Amniotic epithelial cell (primary cell): ENCODE measurements around the gene SNX14.
"Not testable (repeated sequence)": the region's sequence is repeated elsewhere in the genome, so short reads cannot be mapped to it uniquely, and the experiment has no call there.

Experiments
- DNase-seq: peaks from one replicate; pipeline ENCODE4 v3.0.0-alpha.2; 2010; ENCODE audit warnings: low read depth

SNX14 gene

DNA sequence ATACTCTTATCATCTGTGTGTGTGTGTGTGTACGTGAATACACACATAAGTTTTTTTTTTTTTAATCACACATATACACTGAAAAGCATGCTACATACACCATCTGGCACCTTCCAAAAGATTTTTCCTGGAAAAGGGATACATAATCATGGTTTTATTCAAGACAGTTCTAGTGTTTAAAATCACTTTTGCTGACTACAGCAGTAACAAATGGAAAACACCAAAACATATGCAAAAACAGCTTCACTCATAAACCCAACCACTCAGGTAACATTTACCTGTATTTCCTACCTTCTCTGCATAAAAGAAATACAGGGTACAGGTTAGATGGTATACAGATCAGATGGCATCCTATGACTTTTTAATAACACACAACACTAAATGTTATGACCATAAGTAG lies 2.5 kb downstream of the SNX14 start:
- DNase-seq: no peak

GRCh38 chr6:85585741-85586140 lies 7.9 kb downstream of the SNX14 start:
- DNase-seq: peak; percentile 70

- not testable (repeated sequence) for DNase-seq
Observed at GRCh38 chr6:85582832-85583231, 10.8 kb downstream of the SNX14 start.

DNA sequence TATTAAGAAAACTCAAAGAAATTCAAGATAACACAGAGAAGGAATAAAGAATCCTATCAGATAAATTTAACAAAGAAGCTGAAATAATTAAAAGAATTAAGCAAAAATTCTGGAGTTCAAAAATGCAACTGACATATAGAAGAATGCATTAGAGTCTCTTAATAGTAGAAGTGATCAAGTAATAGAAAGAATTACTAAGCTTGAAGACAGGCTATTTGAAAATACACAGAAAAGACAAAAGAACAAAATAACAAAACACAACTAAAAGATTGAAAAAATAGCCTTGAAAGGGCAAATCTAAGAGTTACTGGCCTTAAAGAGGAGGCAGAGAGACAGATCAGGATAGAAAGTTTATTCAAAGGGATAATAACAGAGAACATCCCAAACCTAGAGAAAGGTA lies 12.1 kb downstream of the SNX14 start:
- DNase-seq: no peak

DNA sequence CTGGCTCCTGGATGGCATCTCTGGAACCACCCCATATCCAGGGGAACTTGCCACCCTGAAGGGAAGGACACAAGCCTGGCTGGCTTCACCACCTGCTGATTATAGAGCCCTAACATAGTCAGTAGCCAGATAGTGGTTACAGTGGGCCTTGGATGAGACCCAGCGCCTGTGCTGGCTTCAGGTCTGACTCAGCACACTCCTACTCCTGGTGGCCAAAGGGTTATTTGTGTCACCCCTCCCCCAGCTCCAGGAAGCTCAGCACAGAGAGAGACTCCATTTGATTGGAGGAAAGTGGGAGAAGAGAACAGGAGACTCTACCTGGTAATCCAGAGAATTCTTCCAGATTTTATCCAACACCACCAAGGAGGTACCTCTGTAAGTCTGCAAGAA lies 12.8 kb downstream of the SNX14 start:
- DNase-seq: peak; percentile 82

GRCh38 chr6:85580118-85580877 lies 13.4 kb downstream of the SNX14 start:
- peak; percentile 41 for DNase-seq

DNA sequence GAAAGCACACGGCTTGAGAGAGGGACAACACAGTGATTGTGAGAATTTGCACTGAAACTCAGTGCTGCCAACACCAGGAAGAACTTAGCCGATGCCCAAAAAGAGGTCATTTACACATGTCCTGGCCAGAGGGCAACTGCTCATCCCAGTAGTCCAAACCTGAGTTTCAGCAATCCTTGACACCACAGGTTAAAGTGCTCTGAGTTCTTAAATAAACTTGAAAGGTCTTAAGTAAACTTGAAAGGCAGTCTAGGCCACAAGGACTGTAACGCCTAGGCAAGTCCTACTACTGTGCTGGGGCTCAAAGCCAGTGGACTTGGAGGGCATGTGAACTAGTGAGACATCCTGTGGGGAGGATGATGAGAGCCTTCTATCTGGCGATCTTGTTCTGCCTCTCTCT lies 14.1 kb downstream of the SNX14 start:
- no peak for DNase-seq

DNA sequence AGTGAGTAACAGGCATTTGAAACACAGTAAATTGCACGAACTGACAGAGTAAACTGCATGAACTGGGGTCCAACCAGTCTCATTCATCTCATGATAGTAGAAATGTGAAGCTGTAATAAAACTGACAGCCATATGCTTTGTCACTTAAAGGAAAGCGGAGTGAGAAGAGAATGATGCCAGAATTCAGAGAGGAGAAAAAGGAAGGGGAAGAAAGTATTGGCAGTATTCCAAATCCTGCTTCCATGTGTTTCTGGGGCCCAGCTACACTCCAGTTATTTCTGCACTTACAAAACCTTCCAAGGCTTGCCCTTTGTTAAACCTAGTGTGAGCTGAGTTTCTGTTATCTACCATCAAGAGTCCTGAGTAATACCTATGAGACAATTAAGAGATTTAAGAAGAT lies 17.2 kb downstream of the SNX14 start:
- no peak for DNase-seq

GRCh38 chr6:85574932-85575598 lies 18.6 kb downstream of the SNX14 start:
- peak; percentile 12 for DNase-seq

GRCh38 chr6:85569323-85569722 lies 24.3 kb downstream of the SNX14 start:
- DNase-seq: no peak

- DNase-seq: no peak
Observed at GRCh38 chr6:85568411-85568810, 25.2 kb downstream of the SNX14 start.

GRCh38 chr6:85565736-85566135 lies 27.9 kb downstream of the SNX14 start:
- no peak for DNase-seq

DNA sequence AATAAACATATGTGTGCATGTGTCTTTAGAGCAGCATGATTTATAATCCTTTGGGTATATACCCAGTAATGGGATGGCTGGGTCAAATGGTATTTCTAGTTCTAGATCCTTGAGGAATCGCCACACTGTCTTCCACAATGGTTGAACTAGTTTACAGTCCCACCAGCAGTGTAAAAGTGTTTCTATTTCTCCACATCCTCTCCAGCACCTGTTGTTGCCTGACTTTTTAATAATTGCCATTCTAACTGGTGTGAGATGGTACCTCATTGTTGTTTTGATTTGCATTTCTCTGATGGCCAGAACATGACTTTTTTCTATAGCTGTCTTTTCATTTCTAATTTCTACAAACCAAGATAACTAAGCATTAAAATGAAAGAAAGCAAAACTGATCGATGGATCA lies 29.4 kb downstream of the SNX14 start:
- DNase-seq: not testable (repeated sequence)

GRCh38 chr6:85561750-85562357 lies 31.8 kb downstream of the SNX14 start:
- peak; percentile 58 for DNase-seq

DNA sequence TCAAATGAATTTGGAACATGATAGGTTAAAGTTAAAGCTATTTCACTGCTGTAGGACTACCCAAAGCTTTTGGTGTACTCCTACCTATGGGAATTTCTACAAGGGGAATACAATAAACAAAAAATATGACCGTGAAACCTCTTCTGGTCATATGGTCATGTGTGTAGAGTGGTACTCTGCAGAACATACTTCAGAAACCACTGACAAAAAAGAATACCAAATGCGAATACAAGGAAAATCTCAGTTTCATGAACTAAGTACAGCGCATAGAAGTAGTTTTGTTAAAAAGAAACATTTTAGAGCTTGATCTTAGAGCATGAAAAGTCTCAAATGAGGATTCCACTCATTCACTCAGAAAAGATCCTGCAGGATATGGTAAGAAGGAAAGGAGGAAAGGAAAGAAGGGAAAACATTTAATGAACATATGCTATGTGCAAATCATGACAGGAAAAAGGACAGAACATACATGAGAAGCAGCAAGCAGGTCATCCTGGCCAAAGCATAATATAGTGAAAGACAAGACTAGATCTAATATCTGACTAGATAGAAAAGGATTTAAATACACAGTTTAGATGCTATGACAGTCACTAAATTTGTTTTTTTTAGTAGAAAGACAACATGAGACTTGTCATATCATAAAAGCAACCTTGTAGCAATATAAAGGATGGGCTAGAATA lies 36.5 kb downstream of the SNX14 start:
- DNase-seq: no peak

DNA sequence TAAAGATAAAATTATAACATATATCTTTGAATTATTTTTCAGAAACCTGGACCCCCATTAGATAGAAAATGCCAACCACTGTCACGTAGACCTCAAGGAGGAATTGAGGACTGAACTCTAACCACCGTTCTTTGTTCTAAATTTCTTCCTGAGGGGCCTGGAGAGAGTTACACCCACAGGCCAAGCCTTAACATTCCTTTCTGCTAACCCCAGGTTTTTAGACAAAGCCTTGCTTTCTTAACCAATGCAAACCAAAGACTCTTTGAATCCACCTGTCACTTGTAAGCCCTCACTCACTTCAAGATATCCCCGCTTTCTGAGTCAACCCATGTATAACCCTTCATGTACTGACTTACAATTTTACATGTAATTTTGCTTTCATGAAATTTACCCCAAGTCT lies 41.0 kb downstream of the SNX14 start:
- no peak for DNase-seq

DNA sequence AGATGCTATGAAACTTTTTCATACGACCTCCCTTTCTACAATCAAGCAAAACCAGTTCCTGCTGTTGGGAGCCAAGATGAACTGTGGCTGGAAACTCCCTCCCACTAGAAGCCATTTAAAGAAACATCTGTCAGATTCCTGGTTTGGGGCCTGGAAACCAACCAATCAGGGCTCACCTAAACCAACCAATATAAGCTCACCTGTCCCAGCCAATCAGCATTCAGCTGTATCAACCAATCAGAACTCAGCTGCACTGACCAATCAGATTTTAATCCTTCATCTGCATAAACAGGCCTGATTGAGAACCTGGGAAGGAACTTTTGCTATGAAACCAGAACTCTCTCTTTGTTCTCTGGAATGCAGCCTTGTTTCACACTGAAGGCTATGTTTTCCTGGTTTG lies 42.4 kb downstream of the SNX14 start:
- DNase-seq: no peak

- no peak for DNase-seq
Observed at GRCh38 chr6:85547719-85548118, 45.9 kb downstream of the SNX14 start.

GRCh38 chr6:85544776-85545175 lies 48.9 kb downstream of the SNX14 start:
- peak; percentile 10 for DNase-seq

DNA sequence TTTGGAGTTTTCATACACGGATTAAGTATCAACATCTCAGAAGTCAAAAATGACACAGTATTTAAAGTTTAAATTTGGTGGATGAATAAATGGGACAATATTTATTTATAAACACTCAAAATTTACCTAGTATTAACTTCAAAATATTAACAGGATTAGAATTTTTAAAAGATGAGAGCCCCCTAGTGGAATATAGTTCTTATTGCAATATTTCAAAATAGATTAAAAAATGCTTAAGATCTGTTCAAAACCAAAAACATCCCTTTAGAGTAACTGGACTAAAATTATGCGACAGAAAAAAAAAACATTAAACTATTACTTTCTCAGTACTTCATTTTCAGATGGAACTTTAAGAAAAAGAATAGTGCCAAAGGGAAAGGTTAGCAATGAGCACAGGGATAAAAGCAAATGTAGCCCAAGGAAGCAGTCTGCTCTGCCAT lies 56.6 kb downstream of the SNX14 start:
- peak; percentile 10 for DNase-seq

GRCh38 chr6:85524281-85524680 lies 69.4 kb downstream of the SNX14 start:
- peak; percentile 16 for DNase-seq

GRCh38 chr6:85516168-85516567 lies 77.5 kb downstream of the SNX14 start:
- DNase-seq: peak; percentile 47
